Naive B cell (primary cell): ENCODE measurements around the gene MITF. TPM values are rescaled to one million over a fixed set of nuclear protein-coding genes. Genes with fewer than 3 reads are reported as not detected.

Source experiments
- ATAC-seq, 2 donors: fragments of 150-1000 bp; cut with Tn5 transposase; 2 replicates each; pipeline ENCODE4 v1.10.0; 2021; ENCODE audit warnings: low read depth in 2 of 2, mild to moderate bottlenecking in 2 of 2, moderate library complexity in 2 of 2
- DNase-seq: peaks from one replicate; pipeline ENCODE4 v3.0.0; 2022
- H3K27ac Mint-ChIP-seq, 6 donors: one replicate each; pipeline ENCODE4 v1.8.0; 2020 to 2022; ENCODE audit warnings: mild to moderate bottlenecking in 6 of 6, mixed read lengths in 6 of 6, moderate library complexity in 5 of 6, inconsistent platforms in 2 of 6
- H3K27me3 Mint-ChIP-seq, 3 donors: one replicate each; pipeline ENCODE4 v1.8.0; 2021 to 2022; ENCODE audit warnings: mixed read lengths in 3 of 3, mild to moderate bottlenecking in 1 of 3
- H3K36me3 Mint-ChIP-seq, 2 donors: one replicate each; pipeline ENCODE4 v1.8.0; 2020 to 2022; ENCODE audit warnings: mixed read lengths in 2 of 2, inconsistent platforms in 1 of 2, mild to moderate bottlenecking in 1 of 2
- H3K4me1 Mint-ChIP-seq, 3 donors: one replicate each; pipeline ENCODE4 v1.8.0; 2020 to 2022; ENCODE audit warnings: mixed read lengths in 3 of 3, inconsistent platforms in 1 of 3, mild to moderate bottlenecking in 1 of 3, moderate library complexity in 1 of 3
- H3K4me3 Mint-ChIP-seq, 8 donors: one replicate each; pipeline ENCODE4 v1.8.0; 2020 to 2022; ENCODE audit warnings: mild to moderate bottlenecking in 8 of 8, mixed read lengths in 8 of 8, moderate library complexity in 8 of 8, inconsistent platforms in 2 of 8
- H3K9me3 Mint-ChIP-seq, 7 donors: one replicate each; pipeline ENCODE4 v1.8.0; 2020 to 2022; ENCODE audit warnings: mixed read lengths in 7 of 7, mild to moderate bottlenecking in 5 of 7, inconsistent platforms in 2 of 7, moderate library complexity in 1 of 7
- polyA plus RNA-seq, 6 donors: library from polyadenylated mRNA; unstranded; fragments of 300-500 nt; fragmentation: Illumina TruSeq; gene quantifications; one replicate each; pipeline ENCODE4 v1.2.3, GENCODE V29; 2021; ENCODE audit warnings: low read depth in 6 of 6

MITF gene
- polyA plus RNA-seq, 6 donors from 2014 or later = 0.26 to 0.90 (median 0.32) TPM; not detected in 3

- ATAC-seq = no peak
- Mint-ChIP-seq H3K36me3 (no peaks in the 10 kb centered on the region), H3K9me3 (no peaks in the 10 kb centered on the region), H3K4me1 (no peaks in the 10 kb centered on the region), H3K27me3 (peaks cover 0 to 4% (median 0%) of the 10 kb centered on the region in 3 donors), H3K4me3 (no peak overlapping the region), H3K27ac (no peak overlapping the region)
- DNase-seq = no peak
Observed at GRCh38 chr3:69770976-69771634, 31.8 kb downstream of the MITF start.

DNA sequence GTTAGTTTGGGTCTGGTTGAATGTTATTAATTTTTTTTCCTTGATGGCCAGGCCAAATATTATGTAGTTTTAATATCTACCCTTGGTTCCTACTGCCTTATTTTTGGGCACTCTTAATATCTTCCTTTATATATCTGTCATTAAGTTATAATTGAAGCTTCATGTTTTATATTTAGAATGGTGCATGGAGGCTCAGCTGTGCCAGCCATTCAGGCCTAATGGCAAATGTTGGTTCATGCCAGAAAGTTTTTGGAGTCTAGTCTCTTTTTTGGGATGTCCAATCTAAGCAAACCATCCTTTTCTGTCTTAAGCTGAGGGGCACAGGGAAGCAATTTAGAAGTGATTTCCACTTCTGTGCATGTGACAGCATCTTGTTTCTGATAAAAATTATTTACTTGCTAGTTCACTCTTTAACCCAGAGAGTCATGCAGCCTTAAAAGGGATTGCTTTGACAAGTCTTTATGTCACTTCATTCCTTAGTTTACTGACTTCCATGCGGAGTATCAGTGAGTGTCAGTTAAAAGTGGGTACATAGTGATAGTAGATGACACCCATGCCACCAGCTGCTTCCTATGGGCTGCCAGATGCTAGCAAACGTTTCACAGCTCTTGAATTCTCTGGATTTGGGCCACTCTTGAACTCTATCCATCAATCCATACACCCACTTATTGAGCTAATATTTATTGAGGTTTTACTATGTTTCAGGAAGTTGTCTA, 33.0 kb downstream of the MITF start:
- H3K27me3 Mint-ChIP-seq = peaks cover 0 to 4% (median 0%) of the 10 kb centered on the region in 3 donors
- H3K36me3 Mint-ChIP-seq = no peaks in the 10 kb centered on the region
- ATAC-seq (no peak), DNase-seq (no peak)
- no peaks in the 10 kb centered on the region for H3K4me1 Mint-ChIP-seq
- H3K9me3 Mint-ChIP-seq = peaks cover 0 to under 1% (median 0%) of the 10 kb centered on the region in 7 donors
- no peak overlapping the region for H3K4me3 Mint-ChIP-seq
- no peak overlapping the region for H3K27ac Mint-ChIP-seq

DNA sequence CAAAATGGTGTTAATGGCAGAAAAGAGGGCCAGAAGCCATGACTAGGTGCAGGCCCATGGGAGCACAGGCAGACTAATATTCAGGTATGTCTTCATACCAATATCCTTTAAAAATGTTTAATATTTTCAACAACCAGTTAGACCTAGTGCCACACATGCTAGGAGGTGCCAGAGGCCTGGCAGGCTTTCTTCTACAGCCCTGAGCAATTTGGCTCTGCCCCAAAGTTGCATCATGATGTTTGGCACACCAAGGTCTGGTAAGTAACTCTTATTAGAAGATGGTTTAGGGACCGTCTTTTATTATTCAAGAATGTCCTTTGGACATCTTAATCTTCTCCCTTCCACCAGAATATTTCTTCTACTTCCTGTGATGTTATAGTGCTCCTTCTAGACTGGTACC, 34.8 kb downstream of the MITF start:
- no peak overlapping the region for H3K4me3 Mint-ChIP-seq
- no peak overlapping the region for H3K27ac Mint-ChIP-seq
- no peak for ATAC-seq
- H3K4me1 Mint-ChIP-seq = no peaks in the 10 kb centered on the region
- DNase-seq = no peak
- H3K27me3 Mint-ChIP-seq = no peaks in the 10 kb centered on the region
- no peaks in the 10 kb centered on the region for H3K36me3 Mint-ChIP-seq
- H3K9me3 Mint-ChIP-seq = peaks cover 0 to 6% (median 0%) of the 10 kb centered on the region in 7 donors

DNA sequence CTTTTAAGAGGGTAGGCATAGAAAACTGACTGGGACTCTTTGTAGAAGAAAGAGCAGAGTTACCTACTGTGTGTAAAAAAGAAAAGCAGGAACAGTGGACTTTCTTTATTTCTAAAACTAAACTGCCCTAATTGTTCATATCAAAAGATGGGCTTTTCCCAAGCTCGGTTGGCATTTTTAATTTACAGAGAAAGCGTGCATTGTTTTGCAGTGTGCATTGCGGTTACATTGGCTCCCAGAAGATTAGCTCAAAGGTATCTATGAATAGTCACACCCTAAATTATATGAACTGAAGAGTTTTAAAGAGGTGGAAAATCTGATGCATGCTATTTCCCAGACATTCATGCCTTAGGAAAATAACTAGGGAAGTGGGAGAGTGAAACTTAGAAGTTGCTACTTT, 36.5 kb downstream of the MITF start:
- no peaks in the 10 kb centered on the region for H3K27me3 Mint-ChIP-seq

DNA sequence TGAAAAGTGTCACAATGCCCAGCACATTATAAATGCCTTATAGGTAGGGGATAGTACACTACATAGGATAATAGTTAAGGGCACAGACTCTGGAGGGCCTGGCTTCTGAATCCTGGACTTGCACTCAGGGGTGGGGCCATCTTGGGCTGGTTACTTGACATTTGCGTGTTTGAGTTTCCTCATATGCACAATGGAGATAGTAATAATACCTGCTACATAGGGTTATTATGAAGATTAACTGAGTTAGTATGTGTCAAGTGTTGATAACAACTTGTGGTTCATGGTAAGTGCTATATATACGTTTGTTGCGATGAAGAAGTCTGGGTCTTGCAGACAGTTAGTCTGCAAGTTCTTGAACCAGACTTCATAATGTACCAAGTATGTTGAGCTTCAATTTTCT, 37.0 kb downstream of the MITF start:
- ATAC-seq = no peak
- Mint-ChIP-seq H3K9me3 (peaks cover 0 to 6% (median 0%) of the 10 kb centered on the region in 7 donors), H3K36me3 (no peaks in the 10 kb centered on the region), H3K27me3 (no peaks in the 10 kb centered on the region), H3K27ac (no peak overlapping the region), H3K4me3 (no peak overlapping the region), H3K4me1 (no peaks in the 10 kb centered on the region)
- no peak for DNase-seq

More for the DNA sequence above, 36.5 kb downstream of the MITF start:
- no peak for DNase-seq
- Mint-ChIP-seq H3K27ac (no peak overlapping the region), H3K4me1 (no peaks in the 10 kb centered on the region), H3K36me3 (no peaks in the 10 kb centered on the region), H3K9me3 (peaks cover 0 to 6% (median 0%) of the 10 kb centered on the region in 7 donors), H3K4me3 (no peak overlapping the region)
- no peak for ATAC-seq

DNA sequence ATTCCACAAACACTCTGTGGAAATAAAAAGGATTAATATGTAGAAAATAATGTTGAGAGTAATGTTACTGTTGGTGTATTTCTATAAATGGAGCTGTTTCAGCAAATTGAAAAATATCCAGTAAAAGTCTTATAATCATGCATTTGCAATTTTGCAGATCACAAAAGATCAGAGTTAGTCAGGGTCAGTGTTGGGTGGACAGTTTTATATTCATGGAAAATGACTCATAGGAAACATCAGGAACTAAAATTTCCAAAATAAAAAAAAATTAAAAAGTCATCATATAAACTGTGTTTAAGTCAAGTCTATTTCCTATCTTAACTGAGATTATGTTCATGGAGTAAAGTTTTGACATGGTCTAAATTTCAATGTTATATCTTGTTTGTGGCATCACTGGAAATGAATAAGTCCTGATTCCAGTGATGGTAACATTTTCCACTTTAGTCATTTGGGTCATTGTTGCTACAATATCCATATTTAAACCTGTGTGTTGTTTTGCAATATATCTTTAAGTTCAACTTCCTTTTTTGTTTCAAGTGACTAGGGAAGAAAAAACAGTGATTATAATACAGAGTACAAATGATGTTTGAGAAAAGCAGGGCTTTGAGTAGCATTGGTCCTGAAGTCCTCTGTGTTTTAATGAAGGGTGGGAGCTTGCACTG, 37.8 kb downstream of the MITF start:
- ATAC-seq (no peak), DNase-seq (no peak)
- Mint-ChIP-seq H3K27ac (no peak overlapping the region), H3K9me3 (peaks cover 0 to 6% (median 0%) of the 10 kb centered on the region in 7 donors), H3K4me1 (no peaks in the 10 kb centered on the region), H3K4me3 (no peak overlapping the region), H3K27me3 (no peaks in the 10 kb centered on the region), H3K36me3 (no peaks in the 10 kb centered on the region)

DNA sequence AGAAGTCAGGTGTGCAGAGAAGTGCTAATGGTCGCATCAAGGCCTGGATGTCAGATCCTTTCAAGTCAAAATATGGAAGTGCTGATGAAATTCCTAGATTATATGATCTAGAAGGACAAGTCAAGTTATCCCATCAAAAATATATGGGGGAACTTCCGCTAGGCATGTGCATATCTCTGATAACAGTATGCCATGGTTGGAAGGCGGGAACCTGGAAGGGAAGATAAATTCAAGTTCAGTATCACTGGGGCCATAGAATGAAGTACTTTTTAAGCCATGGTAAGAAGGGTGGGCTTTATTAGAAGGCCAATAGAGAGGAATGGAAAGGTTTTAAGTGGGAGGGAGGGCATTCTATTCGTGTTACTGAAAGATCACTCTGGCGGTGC, 38.3 kb downstream of the MITF start:
- DNase-seq = no peak
- Mint-ChIP-seq H3K27ac (no peak overlapping the region), H3K27me3 (no peaks in the 10 kb centered on the region), H3K36me3 (no peaks in the 10 kb centered on the region), H3K4me3 (no peak overlapping the region), H3K9me3 (peaks cover 0 to 6% (median 0%) of the 10 kb centered on the region in 7 donors), H3K4me1 (no peaks in the 10 kb centered on the region)
- ATAC-seq = no peak

DNA sequence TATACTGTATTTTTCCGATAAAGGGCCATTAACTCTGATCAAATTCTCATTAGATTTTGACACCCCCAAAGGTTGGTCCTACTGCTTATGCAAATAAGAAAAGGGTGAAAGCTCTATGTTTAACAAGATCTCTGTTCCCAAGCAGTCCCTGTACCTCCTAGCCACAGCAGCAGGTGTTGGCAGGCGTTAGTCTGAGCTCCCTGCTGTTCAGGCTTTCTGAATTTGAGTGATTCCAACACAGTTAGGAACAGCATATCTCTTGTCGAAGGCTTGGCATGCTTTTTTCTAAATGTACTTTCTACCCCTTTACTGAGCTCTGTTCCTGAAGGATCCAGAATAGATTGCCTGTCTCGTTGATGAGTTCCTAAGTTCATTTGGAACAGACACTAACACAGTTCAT, 42.3 kb downstream of the MITF start:
- H3K4me3 Mint-ChIP-seq = no peak overlapping the region
- ATAC-seq (no peak), DNase-seq (no peak)
- H3K36me3 Mint-ChIP-seq = no peaks in the 10 kb centered on the region
- peaks cover 0 to 6% (median 2%) of the 10 kb centered on the region in 7 donors for H3K9me3 Mint-ChIP-seq
- H3K27ac Mint-ChIP-seq = no peak overlapping the region
- H3K27me3 Mint-ChIP-seq = no peaks in the 10 kb centered on the region
- H3K4me1 Mint-ChIP-seq = no peaks in the 10 kb centered on the region

- no peak for DNase-seq
- H3K27ac Mint-ChIP-seq = no peak overlapping the region
- ATAC-seq = no peak
- H3K9me3 Mint-ChIP-seq = peaks cover 0 to 4% (median 0%) of the 10 kb centered on the region in 7 donors
- no peaks in the 10 kb centered on the region for H3K27me3 Mint-ChIP-seq
- H3K4me3 Mint-ChIP-seq = no peak overlapping the region
- H3K4me1 Mint-ChIP-seq = no peaks in the 10 kb centered on the region
- H3K36me3 Mint-ChIP-seq = no peaks in the 10 kb centered on the region
Observed at GRCh38 chr3:69784954-69785514, 45.8 kb downstream of the MITF start.

DNA sequence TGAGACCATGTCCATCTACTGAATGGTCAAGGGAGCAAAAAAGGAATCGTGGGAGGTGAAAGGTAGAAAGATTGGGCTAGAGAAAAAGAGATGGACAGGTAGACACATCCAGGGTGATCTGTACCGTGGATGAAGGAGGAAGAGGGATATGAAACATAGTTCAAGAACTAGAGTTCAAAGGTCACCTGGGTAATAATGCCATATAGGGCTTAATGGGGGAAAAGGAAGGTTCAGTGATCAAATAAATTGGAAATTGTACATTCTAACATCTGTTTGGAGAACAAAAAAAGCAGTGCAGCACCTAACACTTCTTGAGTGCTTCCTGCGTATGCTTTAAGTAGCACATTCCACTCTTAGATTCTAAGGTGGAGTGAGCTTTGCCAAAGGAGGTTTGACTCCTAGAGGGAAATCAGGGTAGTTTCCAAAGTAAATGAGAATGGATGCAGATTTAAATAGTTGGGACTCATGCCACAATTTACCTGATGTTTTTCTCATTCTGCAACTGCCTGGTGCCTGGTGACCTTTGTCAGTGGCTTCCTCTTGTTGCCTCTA, 46.6 kb downstream of the MITF start:
- ATAC-seq = no peak

GRCh38 chr3:69786854-69787253, 47.6 kb downstream of the MITF start:
- DNase-seq (no peak), ATAC-seq (no peak)
- Mint-ChIP-seq H3K4me1 (no peaks in the 10 kb centered on the region), H3K27me3 (no peaks in the 10 kb centered on the region), H3K9me3 (peaks cover 0 to 4% (median 0%) of the 10 kb centered on the region in 7 donors), H3K4me3 (no peak overlapping the region), H3K27ac (no peak overlapping the region), H3K36me3 (no peaks in the 10 kb centered on the region)

More for the DNA sequence above, 46.6 kb downstream of the MITF start:
- no peaks in the 10 kb centered on the region for H3K27me3 Mint-ChIP-seq
- no peak for DNase-seq
- no peaks in the 10 kb centered on the region for H3K36me3 Mint-ChIP-seq
- peaks cover 0 to 4% (median 0%) of the 10 kb centered on the region in 7 donors for H3K9me3 Mint-ChIP-seq
- H3K4me3 Mint-ChIP-seq = no peak overlapping the region
- no peak overlapping the region for H3K27ac Mint-ChIP-seq
- no peaks in the 10 kb centered on the region for H3K4me1 Mint-ChIP-seq

DNA sequence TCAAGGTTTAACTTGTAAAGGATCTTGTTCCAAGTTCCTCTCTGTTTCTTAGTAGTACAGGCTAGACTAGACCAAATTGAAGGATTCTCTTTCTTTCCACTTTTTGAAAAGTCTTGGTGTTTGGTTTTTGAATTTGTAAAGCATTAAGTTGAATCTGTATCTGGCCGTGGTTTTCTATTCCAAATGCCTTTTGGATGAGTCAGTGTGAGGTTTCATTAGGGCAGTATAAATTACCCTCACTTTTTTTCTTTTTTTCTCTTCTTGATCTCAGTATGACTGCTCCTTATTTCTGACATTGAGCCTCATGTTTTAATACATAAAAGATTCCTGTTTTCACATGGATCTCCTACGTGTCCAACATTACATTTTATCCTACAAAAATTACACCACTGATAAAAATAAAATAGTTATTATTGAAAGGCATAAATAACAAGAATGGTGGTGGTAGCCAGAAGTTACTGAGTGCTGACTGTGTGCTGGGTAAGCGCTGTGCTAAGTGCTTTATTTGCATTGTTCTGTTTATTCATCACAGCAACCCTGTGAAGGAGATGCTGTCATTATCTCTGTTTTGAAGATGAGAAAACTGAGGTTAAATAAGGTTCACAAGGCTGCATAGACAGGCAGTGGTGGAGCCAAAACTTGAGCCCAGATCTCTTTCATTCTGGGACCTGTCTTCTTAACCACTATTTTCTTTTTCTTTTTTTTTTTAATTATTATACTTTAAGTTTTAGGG, 48.3 kb downstream of the MITF start:
- H3K27ac Mint-ChIP-seq = no peak overlapping the region
- H3K9me3 Mint-ChIP-seq = peaks cover 0 to 4% (median 0%) of the 10 kb centered on the region in 7 donors
- no peak for DNase-seq
- H3K4me1 Mint-ChIP-seq = no peaks in the 10 kb centered on the region
- ATAC-seq = no peak
- H3K27me3 Mint-ChIP-seq = no peaks in the 10 kb centered on the region
- no peaks in the 10 kb centered on the region for H3K36me3 Mint-ChIP-seq
- no peak overlapping the region for H3K4me3 Mint-ChIP-seq

DNA sequence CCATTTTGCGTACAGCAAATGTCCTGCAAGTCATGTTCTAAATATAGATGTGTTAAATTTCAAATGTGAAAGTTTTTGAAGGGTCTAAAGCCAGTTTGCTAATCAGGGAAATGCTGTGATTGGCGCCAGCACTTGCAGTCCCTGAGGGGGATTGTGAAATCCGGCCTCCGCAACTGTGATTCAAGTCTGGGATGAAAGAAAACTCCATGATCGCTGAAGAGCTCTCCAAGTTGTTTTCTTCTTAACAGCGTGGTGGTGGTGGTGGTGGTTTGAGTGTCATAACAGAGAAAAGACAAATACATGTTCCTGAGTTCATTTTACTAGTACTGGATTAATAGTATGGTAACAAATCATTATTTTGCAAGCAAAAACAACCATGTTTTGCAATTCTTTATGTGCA, 51.8 kb downstream of the MITF start:
- no peaks in the 10 kb centered on the region for H3K4me1 Mint-ChIP-seq
- ATAC-seq (no peak), DNase-seq (no peak)
- no peak overlapping the region for H3K27ac Mint-ChIP-seq
- H3K4me3 Mint-ChIP-seq = no peak overlapping the region
- no peaks in the 10 kb centered on the region for H3K27me3 Mint-ChIP-seq
- H3K9me3 Mint-ChIP-seq = peaks cover 0 to 4% (median 0%) of the 10 kb centered on the region in 7 donors
- H3K36me3 Mint-ChIP-seq = no peaks in the 10 kb centered on the region
